Stimulated activated CD8-positive, alpha-beta memory T cell treated with anti-CD3 and anti-CD28 coated beads, Interleukin-12 subunit alpha, Interleukin-12 subunit beta, amount 100 ng/mL, for 1 hour (primary cell): Measurements from ENCODE around the gene CDK19.

Source experiments
- DNase-seq: peaks from one replicate; pipeline ENCODE4 v3.0.0-alpha.2; 2020; ENCODE audit warnings: low read depth

Gene CDK19

GRCh38 chr6:110703010-110703905 is 112.0 kb downstream of the CDK19 start:
- no peak for DNase-seq

DNA sequence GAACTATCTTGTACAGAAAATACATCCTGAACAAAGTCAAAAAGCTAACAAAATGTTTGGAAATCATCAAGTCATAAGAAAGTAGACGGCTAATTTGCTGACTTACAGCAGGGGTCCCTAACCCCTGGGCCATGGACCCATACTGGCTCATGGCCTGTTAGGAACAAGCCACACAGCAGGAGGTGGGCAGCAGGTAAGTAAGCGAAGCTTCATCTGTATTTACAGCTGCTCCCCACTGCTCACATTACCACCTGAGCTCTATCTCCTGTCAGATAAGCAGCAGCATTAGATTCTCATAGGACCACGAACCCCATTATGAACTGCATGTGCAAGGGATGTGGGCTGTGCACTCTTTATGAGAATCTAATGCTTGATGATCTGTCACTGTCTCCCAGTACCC is 115.5 kb downstream of the CDK19 start:
- DNase-seq: no peak

DNA sequence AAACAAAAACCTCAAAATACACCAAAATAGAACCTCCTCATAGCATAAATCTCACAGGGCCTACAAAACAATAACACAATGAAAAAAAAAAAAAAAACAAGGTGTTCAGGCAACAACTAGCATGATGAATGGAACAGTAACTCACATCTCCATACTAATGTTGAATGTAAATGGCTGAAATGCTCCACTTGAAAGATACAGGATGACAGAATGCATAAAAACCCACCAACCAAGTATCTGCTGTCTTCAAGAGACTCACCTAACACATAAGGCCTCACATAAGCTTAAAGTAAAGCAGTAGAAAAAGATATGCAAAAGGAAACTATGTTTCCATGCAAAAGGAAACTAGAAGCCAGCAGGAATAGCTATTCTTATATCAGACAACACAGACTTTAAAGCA is 121.3 kb downstream of the CDK19 start:
- no peak for DNase-seq

- no peak for DNase-seq
Observed at GRCh38 chr6:110693296-110693695, 122.0 kb downstream of the CDK19 start.

GRCh38 chr6:110690916-110691315 is 124.4 kb downstream of the CDK19 start:
- DNase-seq: no peak

- DNase-seq: no peak
Observed at GRCh38 chr6:110690106-110690654, 125.1 kb downstream of the CDK19 start.

- no peak for DNase-seq
Observed at GRCh38 chr6:110689275-110689935, 125.9 kb downstream of the CDK19 start.

DNA sequence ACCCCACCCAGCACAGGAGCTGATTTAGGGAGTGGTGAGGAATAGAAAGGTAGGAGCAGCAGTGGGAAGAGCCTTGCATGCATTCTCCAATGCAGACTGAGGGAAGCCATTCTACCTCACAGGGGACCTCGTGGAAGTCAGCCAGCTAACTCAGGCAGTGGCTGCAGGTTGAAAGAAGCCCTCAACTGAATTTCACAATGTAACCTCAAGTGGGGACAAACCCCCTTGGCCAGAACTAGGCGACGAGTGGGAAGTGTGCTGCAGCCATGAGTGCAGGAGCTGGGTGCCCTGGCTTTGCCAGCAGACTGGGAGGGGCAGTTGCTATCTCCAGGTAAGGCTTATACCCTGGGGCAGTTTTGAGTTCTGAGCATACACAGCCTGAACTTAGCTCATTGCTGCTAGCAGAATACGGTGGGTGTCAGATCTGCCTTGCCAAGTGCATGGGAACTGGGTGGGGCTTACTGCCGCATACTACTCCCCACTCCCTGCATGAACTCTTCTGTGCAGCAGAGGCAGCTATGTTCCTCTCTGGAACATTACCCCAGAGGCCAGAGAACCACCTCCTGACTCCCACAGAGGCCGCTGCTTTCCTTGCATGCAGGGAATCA is 126.5 kb downstream of the CDK19 start:
- DNase-seq: no peak

DNA sequence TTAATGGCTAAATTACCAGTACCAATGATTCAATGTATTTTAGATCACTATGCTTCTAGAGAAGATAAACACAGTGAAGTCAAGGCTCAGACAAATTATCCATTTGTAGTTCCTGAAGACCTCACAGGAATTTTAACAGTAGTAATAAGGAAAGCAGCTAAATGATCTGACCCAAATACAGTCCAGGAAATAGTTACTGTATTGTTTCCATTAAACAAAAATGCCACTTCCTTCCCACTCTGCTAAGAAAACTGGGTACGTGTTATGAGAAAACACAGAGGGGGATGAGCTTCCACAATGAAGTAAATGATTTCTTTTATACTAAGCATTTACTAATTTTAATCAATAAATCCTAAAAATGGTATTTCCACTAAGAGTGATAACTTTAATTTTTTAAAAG is 127.9 kb downstream of the CDK19 start:
- DNase-seq: no peak

DNA sequence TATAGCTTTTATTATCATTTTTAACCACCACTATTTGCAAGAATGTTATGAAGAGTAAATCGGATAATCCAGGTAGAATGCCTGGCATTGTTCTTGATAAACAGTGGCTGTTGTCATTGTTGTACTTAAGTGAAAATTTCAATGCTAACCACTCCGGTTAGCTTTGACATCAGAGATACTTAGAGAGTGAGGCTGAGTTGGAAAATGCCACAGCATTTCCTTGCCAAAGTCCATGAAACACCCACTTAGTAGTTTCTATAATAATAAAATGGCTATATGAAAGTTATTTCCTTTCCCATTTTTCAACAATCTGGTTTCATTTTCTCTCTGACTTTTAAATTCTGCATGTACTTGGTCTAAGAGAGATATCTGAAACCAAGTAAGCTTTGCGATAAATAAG is 132.0 kb downstream of the CDK19 start:
- no peak for DNase-seq

GRCh38 chr6:110682460-110682853 is 132.8 kb downstream of the CDK19 start:
- peak; percentile 29 for DNase-seq

DNA sequence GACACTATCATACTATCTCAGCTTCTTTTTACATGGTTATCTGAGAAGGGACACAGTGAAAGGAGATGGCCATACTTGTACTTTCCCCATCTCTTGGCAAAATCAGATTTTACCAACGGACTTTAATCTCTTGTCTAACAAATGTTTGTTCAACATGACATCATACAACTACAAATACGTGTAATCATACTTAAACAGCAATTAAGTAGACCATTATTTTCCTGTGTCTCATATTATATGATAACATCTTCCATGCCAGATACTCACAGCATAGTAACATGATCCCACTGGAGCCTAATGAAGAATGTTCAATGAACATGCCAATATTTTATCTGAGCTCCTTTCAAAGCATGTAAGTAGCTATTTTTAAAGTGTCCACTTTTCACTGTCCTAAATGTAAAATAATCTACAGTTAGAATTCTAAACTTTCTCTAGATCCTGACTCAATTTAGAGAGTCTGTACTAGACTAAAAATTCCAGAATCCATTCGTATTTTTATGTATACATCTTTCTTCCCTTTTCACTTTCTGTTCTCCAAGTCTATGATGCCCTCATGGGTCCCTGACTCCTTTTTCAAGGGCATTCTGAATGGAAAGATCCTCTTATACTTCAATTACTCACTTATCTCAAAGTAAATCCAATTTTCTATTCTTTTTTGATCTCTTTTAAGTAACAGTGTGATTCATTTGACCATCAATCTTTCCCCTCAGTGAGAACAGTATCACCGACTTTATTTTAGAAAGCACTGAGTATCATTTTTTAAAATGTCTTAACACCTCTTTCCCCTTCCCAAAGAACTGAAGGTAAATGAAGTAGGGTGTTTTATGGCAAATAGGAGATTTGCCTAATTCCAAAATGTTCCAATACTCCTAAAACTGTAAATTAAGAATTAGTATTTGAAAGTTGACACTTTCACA is 133.5 kb downstream of the CDK19 start:
- DNase-seq: no peak

DNA sequence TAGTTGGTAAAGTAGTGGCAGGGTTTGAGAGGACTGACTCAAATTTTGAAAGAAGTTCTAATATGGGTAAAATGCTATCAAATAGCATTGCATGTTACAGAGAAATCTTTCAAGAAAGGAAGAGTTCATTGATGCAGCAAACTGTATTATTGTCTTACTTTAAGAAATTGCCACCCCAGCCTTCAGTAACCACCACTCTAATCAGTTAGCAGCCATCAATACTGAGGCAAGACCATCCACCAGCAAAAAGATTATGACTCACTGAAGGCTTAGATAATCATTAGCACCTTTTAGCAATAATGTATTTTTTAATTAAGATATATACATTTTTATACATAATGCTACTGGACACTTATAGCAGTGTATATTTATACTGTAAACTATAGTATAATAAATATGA is 138.9 kb downstream of the CDK19 start:
- DNase-seq: no peak

GRCh38 chr6:110674096-110674495 is 141.2 kb downstream of the CDK19 start:
- no peak for DNase-seq

DNA sequence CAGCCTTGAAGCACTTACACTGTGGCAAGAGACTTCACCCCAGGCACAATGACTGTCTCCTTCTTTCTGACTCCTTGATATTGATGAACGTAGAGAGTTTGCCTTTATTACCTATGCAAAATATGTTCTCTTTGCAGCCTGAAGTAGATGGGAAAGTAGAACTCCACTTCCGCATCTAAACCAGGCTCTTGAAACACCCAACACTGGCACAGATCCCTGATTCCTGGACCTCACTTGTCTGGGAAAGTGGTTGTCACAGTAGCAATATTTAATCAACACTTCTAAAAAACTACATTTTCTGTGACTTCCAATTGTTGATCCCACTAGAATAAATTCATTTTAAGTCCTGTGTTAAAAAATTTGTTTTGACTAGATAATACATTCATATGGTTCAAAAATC is 143.1 kb downstream of the CDK19 start:
- DNase-seq: no peak

DNA sequence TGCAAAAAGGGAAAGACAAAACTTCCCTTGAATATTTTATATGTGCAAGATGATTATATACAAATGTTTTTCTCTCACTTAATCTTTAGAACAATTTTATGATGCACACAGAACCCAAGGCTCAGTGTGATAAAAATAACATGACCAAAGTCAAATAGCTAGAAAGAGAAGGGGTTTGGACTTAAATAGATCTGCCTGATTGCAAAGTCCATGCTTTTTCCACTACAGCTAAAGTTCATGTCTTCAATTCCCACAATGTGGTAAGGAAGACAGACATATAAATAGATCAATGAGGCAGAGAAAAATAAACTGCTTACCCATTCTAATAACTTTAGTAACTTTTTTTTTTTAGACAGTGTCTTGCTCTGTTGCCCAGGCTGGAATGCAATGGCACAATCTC is 143.8 kb downstream of the CDK19 start:
- DNase-seq: no peak

DNA sequence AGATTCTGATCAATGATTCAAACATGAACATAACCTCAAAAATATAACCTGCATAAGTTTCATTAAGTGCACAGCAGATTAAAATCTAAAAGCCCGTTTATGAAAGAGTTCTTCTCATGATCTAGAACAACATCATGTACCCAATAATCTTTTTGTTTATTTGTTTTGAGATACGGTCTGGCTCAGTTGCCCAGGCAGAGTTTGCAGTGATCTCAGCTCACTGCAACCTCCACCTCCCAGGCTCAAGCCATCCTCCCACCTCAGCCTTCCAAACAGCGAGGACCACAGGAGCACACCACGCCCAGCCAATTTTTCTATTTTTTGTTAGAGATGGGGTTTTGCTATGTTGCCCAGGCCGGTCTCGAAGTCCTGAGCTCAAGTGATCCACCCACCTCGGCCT is 149.7 kb downstream of the CDK19 start:
- no peak for DNase-seq

GRCh38 chr6:110664933-110665332 is 150.3 kb downstream of the CDK19 start:
- no peak for DNase-seq

DNA sequence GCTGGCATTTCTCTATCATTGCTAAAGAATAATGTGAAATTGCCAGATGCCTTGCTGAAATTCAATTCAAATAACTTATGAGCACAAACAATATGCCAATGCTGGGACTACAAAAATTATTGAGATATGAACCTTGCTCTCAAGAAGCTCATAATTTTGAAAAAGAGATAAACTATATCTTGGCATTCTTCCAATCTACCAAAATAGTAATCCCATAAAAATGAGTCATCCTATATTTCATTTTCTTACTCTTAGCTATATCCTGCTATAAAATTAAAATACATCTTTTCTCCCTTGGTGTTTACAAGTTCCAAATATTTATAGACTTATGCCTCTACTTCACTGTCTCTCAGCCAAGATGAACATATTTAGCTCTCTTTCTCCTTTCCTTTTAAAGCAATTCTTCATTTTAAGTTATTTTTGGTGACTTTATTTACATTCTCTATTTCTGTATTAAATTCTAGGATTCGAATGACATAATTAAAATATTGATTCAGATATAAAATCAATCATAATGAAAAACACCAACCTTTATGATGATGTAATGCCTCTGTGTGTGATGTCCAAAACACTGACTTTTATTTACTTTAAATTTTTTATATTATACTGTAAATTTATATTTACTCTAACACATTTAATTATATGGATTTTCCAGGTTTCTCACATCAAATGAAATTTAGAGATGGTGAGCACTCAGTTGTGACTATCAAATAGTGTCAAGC is 152.6 kb downstream of the CDK19 start:
- no peak for DNase-seq

- DNase-seq: no peak
Observed at GRCh38 chr6:110661414-110661813, 153.9 kb downstream of the CDK19 start.

- DNase-seq: no peak
Observed at GRCh38 chr6:110660066-110660655, 155.1 kb downstream of the CDK19 start.
